Measurements from ENCODE around the gene ZNF528. TPM values are rescaled to one million over a fixed set of nuclear protein-coding genes. Genes with fewer than 3 reads are reported as not detected.

The ZNF528 gene
- total RNA-seq, 1 experiment from 2014 or later: not detected

GRCh38 chr19:52370341-52370710 lies 27.3 kb upstream of the ZNF528 start:
- Histone ChIP-seq H3K36me3 (ENCODE audit: control insufficient read depth in 1 of 2, insufficient read depth in 2 of 2, low read length in 2 of 2) (no peaks in the 10 kb centered on the region), H3K27me3 (ENCODE audit: insufficient read depth, low read length) (no peaks in the 10 kb centered on the region), H3K27ac (ENCODE audit: low read depth, low read length) (no peak overlapping the region), H3K9me2 (ENCODE audit: insufficient read depth) (no peaks in the 10 kb centered on the region), H3K4me3 (replicated peaks in 1 of 2; ENCODE audit: low read depth in 1 of 2, low read length in 2 of 2) (no peak overlapping the region), H3K9ac (ENCODE audit: low read length) (no peak overlapping the region), H3K4me2 (ENCODE audit: low read length) (no peak overlapping the region), H3K79me2 (ENCODE audit: insufficient read depth, low read length) (no peaks in the 10 kb centered on the region), H4K20me1 (ENCODE audit: insufficient read depth) (no peaks in the 10 kb centered on the region), H3K4me1 (ENCODE audit: control insufficient read depth in 1 of 2, insufficient read depth in 2 of 2, low read length in 2 of 2) (no peaks in the 10 kb centered on the region), H2AFZ (ENCODE audit: low read depth, low read length, poor library complexity, severe bottlenecking) (no peak overlapping the region), H3K9me3 (ENCODE audit: control insufficient read depth in 1 of 2, insufficient read depth in 1 of 2, low read depth in 1 of 2, low read length in 2 of 2) (peaks cover 14% of the 10 kb centered on the region in 2 experiments; a peak in 2 of 4 replicates)
- ChIA-PET POLR2A (no interaction called here), CTCF (no interaction called here), RAD21 (ENCODE audit: low non-redundant PET in 1 of 2, low total read pairs in 2 of 2, uncharacterized antibody in 2 of 2, unreplicated experiment in 2 of 2) (no interaction called here)
- DNase-seq (ENCODE audit: low read depth, low spot score) (no peak), ATAC-seq (no peak)
- intact Hi-C loops (cut with micrococcal nuclease): no loop called here
- BruUV-seq (replicated peaks): no TSS peak
- no peak for TF ChIP-seq CEBPB (IDR thresholded peaks at IDR 0.05; ENCODE audit: low read depth)

GRCh38 chr19:52391135-52391534 lies 6.5 kb upstream of the ZNF528 start:
- H3K36me3 ChIP-seq (ENCODE audit: control insufficient read depth in 1 of 2, insufficient read depth in 2 of 2, low read length in 2 of 2): no peaks in the 10 kb centered on the region
- no TSS peak for BruUV-seq (replicated peaks)
- H3K4me2 ChIP-seq (ENCODE audit: low read length): no peak overlapping the region
- ChIA-PET POLR2A (no interaction called here), CTCF (no interaction called here), RAD21 (ENCODE audit: low non-redundant PET in 1 of 2, low total read pairs in 2 of 2, uncharacterized antibody in 2 of 2, unreplicated experiment in 2 of 2) (no interaction called here)
- no peak overlapping the region for H3K4me3 ChIP-seq (replicated peaks in 1 of 2; ENCODE audit: low read depth in 1 of 2, low read length in 2 of 2)
- H3K27me3 ChIP-seq (ENCODE audit: insufficient read depth, low read length): no peaks in the 10 kb centered on the region
- H2AFZ ChIP-seq (ENCODE audit: low read depth, low read length, poor library complexity, severe bottlenecking): no peak overlapping the region
- H3K4me1 ChIP-seq (ENCODE audit: control insufficient read depth in 1 of 2, insufficient read depth in 2 of 2, low read length in 2 of 2): no peaks in the 10 kb centered on the region
- no peaks in the 10 kb centered on the region for H4K20me1 ChIP-seq (ENCODE audit: insufficient read depth)
- no peak for TF ChIP-seq MAX (IDR thresholded peaks at IDR 0.05)
- TF ChIP-seq RAD21 (IDR thresholded peaks at IDR 0.05; ENCODE audit: low read depth): peak; percentile 20; the same call in 1 of the 2 replicates
- ATAC-seq (no peak), DNase-seq (ENCODE audit: low read depth, low spot score) (no peak)
- no peak overlapping the region for H3K9ac ChIP-seq (ENCODE audit: low read length)
- H3K9me2 ChIP-seq (ENCODE audit: insufficient read depth): no peaks in the 10 kb centered on the region
- H3K9me3 ChIP-seq (ENCODE audit: control insufficient read depth in 1 of 2, insufficient read depth in 1 of 2, low read depth in 1 of 2, low read length in 2 of 2): peaks cover 0 to 10% of the 10 kb centered on the region in 2 experiments; a peak in 2 of 4 replicates
- H3K27ac ChIP-seq (ENCODE audit: low read depth, low read length): no peak overlapping the region
- H3K79me2 ChIP-seq (ENCODE audit: insufficient read depth, low read length): no peaks in the 10 kb centered on the region
- intact Hi-C loops (cut with micrococcal nuclease): no loop called here

GRCh38 chr19:52398081-52398441 lies 412 bp downstream of the ZNF528 start:
- ATAC-seq (no peak), DNase-seq (ENCODE audit: low read depth, low spot score) (no peak)
- H3K36me3 ChIP-seq (ENCODE audit: control insufficient read depth in 1 of 2, insufficient read depth in 2 of 2, low read length in 2 of 2): no peaks in the 10 kb centered on the region
- intact Hi-C loops (cut with micrococcal nuclease): no loop called here
- no peaks in the 10 kb centered on the region for H3K4me1 ChIP-seq (ENCODE audit: control insufficient read depth in 1 of 2, insufficient read depth in 2 of 2, low read length in 2 of 2)
- H4K20me1 ChIP-seq (ENCODE audit: insufficient read depth): no peaks in the 10 kb centered on the region
- peaks cover 0 to 5% of the 10 kb centered on the region in 2 experiments; a peak in 2 of 4 replicates for H3K9me3 ChIP-seq (ENCODE audit: control insufficient read depth in 1 of 2, insufficient read depth in 1 of 2, low read depth in 1 of 2, low read length in 2 of 2)
- H3K79me2 ChIP-seq (ENCODE audit: insufficient read depth, low read length): no peaks in the 10 kb centered on the region
- H3K27ac ChIP-seq (ENCODE audit: low read depth, low read length): no peak overlapping the region
- no peak overlapping the region for H3K9ac ChIP-seq (ENCODE audit: low read length)
- no peaks in the 10 kb centered on the region for H3K27me3 ChIP-seq (ENCODE audit: insufficient read depth, low read length)
- TF ChIP-seq, protein P1, sequence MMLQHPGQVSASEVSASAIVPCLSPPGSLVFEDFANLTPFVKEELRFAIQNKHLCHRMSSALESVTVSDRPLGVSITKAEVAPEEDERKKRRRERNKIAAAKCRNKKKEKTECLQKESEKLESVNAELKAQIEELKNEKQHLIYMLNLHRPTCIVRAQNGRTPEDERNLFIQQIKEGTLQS (IDR thresholded peaks at IDR 0.05): no peak
- no peak for TF ChIP-seq SP1 (IDR thresholded peaks at IDR 0.05; ENCODE audit: low read depth)
- ChIA-PET CTCF (no interaction called here), RAD21 (ENCODE audit: low non-redundant PET in 1 of 2, low total read pairs in 2 of 2, uncharacterized antibody in 2 of 2, unreplicated experiment in 2 of 2) (no interaction called here), POLR2A (no interaction called here)
- H2AFZ ChIP-seq (ENCODE audit: low read depth, low read length, poor library complexity, severe bottlenecking): no peak overlapping the region
- no peaks in the 10 kb centered on the region for H3K9me2 ChIP-seq (ENCODE audit: insufficient read depth)
- no TSS peak for BruUV-seq (replicated peaks)
- H3K4me2 ChIP-seq (ENCODE audit: low read length): no peak overlapping the region
- no peak overlapping the region for H3K4me3 ChIP-seq (replicated peaks in 1 of 2; ENCODE audit: low read depth in 1 of 2, low read length in 2 of 2)
